Measurements from ENCODE around the gene AMOTL2.

The AMOTL2 gene

GRCh38 chr3:134325061-134325705 is 49.1 kb downstream of the AMOTL2 start:
- Histone ChIP-seq H3K27ac (ENCODE audit: low read depth, low read length) (no peak overlapping the region), H3K4me1 (ENCODE audit: control insufficient read depth, insufficient read depth, low read length) (peaks cover 45% of the 10 kb centered on the region), H3K36me3 (ENCODE audit: control insufficient read depth, insufficient read depth, low read length) (no peaks in the 10 kb centered on the region)

DNA sequence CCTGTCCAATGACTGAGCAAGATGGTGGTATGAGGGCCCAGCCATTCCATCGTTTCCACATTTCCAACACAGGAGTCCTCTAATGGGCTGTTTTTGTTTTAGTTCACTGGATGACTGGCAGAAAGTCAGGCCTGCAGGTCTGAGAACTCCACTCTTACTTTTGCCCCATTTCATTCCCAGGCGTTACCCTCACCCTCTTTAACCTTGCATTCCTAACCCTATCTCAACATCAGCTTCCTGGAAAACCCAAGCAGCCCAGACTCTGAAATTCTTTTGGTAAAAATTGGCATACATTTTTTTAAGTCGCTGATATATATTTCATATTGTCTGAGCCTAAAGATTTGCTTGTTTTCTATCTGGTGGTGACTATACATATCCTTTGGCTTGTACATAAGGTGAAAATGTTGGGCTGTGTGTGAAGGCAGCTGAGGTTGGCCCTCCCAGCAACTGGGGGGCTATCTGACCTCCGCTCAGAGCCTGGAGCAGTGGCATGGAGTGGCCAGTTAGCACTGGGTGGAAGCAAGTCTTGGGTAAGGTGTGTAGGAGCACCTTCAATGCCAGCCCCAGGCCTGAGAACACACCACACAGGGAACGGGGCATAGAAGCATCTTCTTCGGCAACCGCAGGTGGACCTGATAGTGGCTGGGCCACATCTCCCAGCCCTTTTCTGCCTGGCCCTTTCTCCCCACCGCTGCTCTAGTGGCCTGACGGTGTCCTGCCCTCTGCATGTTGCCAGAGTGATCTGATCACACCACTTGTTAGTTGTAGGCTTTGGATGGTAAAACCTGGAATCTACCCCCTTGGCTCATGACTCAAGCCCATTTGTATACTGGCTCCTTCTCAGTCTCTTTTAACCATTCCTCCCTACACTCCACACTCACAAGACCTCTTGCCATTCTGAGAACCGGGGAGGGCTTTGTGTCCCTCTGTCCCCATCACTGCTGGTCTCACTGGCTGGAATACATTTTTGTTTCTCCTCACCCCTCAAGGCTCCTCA is 50.0 kb downstream of the AMOTL2 start:
- Histone ChIP-seq H3K36me3 (ENCODE audit: control insufficient read depth, insufficient read depth, low read length) (no peaks in the 10 kb centered on the region), H3K27me3 (ENCODE audit: control insufficient read depth, insufficient read depth, low read length) (no peaks in the 10 kb centered on the region), H3K4me1 (ENCODE audit: control insufficient read depth, insufficient read depth, low read length) (peaks cover 37% of the 10 kb centered on the region), H3K4me3 (ENCODE audit: low read depth, low read length) (no peak overlapping the region), H3K9me3 (ENCODE audit: control insufficient read depth, insufficient read depth, low read depth, low read length) (no peaks in the 10 kb centered on the region), H3K9ac (ENCODE audit: low read length) (no peak overlapping the region), H3K27ac (ENCODE audit: low read depth, low read length) (no peak overlapping the region)

More at GRCh38 chr3:134325061-134325705, 49.1 kb downstream of the AMOTL2 start:
- H3K27me3 ChIP-seq (ENCODE audit: control insufficient read depth, insufficient read depth, low read length): no peaks in the 10 kb centered on the region
- no peaks in the 10 kb centered on the region for H3K9me3 ChIP-seq (ENCODE audit: control insufficient read depth, insufficient read depth, low read depth, low read length)
- no peak overlapping the region for H3K9ac ChIP-seq (ENCODE audit: low read length)
- no peak overlapping the region for H3K4me3 ChIP-seq (ENCODE audit: low read depth, low read length)

GRCh38 chr3:134322286-134322685 is 52.0 kb downstream of the AMOTL2 start:
- no peak overlapping the region for H3K9ac ChIP-seq (ENCODE audit: low read length)
- no peaks in the 10 kb centered on the region for H3K27me3 ChIP-seq (ENCODE audit: control insufficient read depth, insufficient read depth, low read length)
- H3K4me1 ChIP-seq (ENCODE audit: control insufficient read depth, insufficient read depth, low read length): peaks cover 21% of the 10 kb centered on the region
- no peak overlapping the region for H3K4me3 ChIP-seq (ENCODE audit: low read depth, low read length)
- H3K9me3 ChIP-seq (ENCODE audit: control insufficient read depth, insufficient read depth, low read depth, low read length): no peaks in the 10 kb centered on the region
- no peak overlapping the region for H3K27ac ChIP-seq (ENCODE audit: low read depth, low read length)
- H3K36me3 ChIP-seq (ENCODE audit: control insufficient read depth, insufficient read depth, low read length): no peaks in the 10 kb centered on the region

GRCh38 chr3:134320749-134321148 is 53.5 kb downstream of the AMOTL2 start:
- no peaks in the 10 kb centered on the region for H3K27me3 ChIP-seq (ENCODE audit: control insufficient read depth, insufficient read depth, low read length)
- no peaks in the 10 kb centered on the region for H3K36me3 ChIP-seq (ENCODE audit: control insufficient read depth, insufficient read depth, low read length)
- no peak overlapping the region for H3K27ac ChIP-seq (ENCODE audit: low read depth, low read length)
- no peak overlapping the region for H3K9ac ChIP-seq (ENCODE audit: low read length)
- H3K9me3 ChIP-seq (ENCODE audit: control insufficient read depth, insufficient read depth, low read depth, low read length): no peaks in the 10 kb centered on the region
- H3K4me3 ChIP-seq (ENCODE audit: low read depth, low read length): no peak overlapping the region
- peaks cover 5% of the 10 kb centered on the region; the same call in 1 of the 2 replicates for H3K4me1 ChIP-seq (ENCODE audit: control insufficient read depth, insufficient read depth, low read length)

DNA sequence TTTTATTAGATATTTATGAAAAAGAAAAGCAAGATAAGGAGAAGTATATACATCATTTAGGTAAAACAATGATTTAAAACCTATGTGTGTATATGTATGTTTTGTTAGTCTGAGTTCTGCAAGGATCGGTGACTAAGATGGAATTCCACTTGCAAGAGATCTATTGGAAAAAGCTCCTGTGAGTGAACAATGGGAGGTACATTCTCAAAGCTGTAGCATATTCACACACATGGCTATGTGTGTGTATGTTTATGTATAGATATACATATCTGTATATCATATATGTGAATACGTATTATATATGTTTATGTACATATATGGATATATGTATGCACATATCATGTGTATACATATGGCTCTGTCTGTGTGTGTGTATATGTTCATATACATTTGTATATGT is 54.3 kb downstream of the AMOTL2 start:
- no peak overlapping the region for H3K4me3 ChIP-seq (ENCODE audit: low read depth, low read length)
- no peak overlapping the region for H3K27ac ChIP-seq (ENCODE audit: low read depth, low read length)
- H3K27me3 ChIP-seq (ENCODE audit: control insufficient read depth, insufficient read depth, low read length): peaks cover under 1% of the 10 kb centered on the region; the same call in 1 of the 2 replicates
- no peaks in the 10 kb centered on the region for H3K36me3 ChIP-seq (ENCODE audit: control insufficient read depth, insufficient read depth, low read length)
- H3K9me3 ChIP-seq (ENCODE audit: control insufficient read depth, insufficient read depth, low read depth, low read length): no peaks in the 10 kb centered on the region
- H3K4me1 ChIP-seq (ENCODE audit: control insufficient read depth, insufficient read depth, low read length): peaks cover 8% of the 10 kb centered on the region
- H3K9ac ChIP-seq (ENCODE audit: low read length): no peak overlapping the region

DNA sequence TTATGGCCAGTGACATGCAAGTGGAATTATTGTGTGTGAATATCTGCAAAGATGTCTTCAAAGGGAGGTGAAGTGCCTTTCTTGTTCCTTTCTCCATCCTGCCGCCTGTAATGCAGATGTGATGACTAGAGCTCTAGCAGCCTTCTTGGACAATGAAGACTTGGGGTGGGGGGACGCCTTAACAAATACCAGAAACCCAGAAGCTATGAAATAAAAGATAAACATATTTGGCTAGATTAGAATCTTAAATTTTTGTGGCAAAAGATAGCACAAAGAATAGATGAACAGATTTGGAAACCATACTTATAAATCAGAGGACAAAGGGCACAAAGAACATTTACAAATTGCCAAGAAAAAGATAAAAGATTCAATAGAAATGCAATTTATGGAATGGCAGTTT is 56.1 kb downstream of the AMOTL2 start:
- peaks cover 23% of the 10 kb centered on the region for H3K4me1 ChIP-seq (ENCODE audit: control insufficient read depth, insufficient read depth, low read length)

DNA sequence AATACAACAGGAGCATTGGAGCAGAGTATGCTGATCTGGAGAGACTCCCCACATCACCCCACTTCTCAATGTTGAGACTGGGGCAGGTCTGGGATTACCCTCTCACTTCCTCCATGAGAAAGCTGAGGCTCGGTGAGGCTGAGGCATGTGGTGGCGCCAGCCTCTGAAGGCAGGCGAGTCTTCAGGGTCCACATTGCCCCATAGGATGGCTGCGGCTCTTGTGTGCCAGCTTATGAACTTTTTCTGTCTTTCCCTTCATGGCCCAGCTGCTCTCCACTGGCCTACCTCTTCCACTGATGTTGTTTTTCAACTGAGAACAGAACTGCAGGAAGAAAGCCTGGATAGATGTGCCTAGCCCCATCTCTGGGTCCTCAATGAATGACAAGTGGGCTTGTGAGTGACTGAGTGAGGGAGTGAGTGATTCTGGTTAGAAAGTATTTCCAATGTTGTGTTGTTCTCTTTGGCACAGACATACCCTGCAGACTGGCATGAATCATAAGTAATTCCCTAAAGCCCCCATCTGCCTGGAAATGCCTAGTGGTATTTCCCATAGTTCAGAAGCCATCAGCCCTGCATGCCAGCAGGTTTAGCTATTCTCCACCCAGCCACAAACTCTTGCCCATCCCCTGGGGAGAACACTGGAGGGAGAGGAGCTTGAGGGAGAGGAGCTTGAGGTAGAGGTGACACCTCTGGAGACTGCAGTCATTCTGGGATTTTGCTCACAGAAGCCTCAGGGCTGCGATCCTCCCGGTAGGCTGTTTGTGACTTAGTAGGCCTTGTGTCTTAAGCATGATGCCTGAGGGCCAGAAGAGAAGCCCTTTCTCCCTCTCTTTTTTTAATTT is 56.9 kb downstream of the AMOTL2 start:
- H3K9me3 ChIP-seq (ENCODE audit: control insufficient read depth, insufficient read depth, low read depth, low read length): no peaks in the 10 kb centered on the region
- no peak overlapping the region for H3K27ac ChIP-seq (ENCODE audit: low read depth, low read length)
- no peaks in the 10 kb centered on the region for H3K36me3 ChIP-seq (ENCODE audit: control insufficient read depth, insufficient read depth, low read length)
- peaks cover 22% of the 10 kb centered on the region for H3K27me3 ChIP-seq (ENCODE audit: control insufficient read depth, insufficient read depth, low read length)
- no peak overlapping the region for H3K4me3 ChIP-seq (ENCODE audit: low read depth, low read length)
- H3K9ac ChIP-seq (ENCODE audit: low read length): no peak overlapping the region
- H3K4me1 ChIP-seq (ENCODE audit: control insufficient read depth, insufficient read depth, low read length): peaks cover 28% of the 10 kb centered on the region

More for the DNA sequence above, 56.1 kb downstream of the AMOTL2 start:
- H3K4me3 ChIP-seq (ENCODE audit: low read depth, low read length): no peak overlapping the region
- H3K9ac ChIP-seq (ENCODE audit: low read length): no peak overlapping the region
- no peaks in the 10 kb centered on the region for H3K36me3 ChIP-seq (ENCODE audit: control insufficient read depth, insufficient read depth, low read length)
- no peak overlapping the region for H3K27ac ChIP-seq (ENCODE audit: low read depth, low read length)
- peaks cover 17% of the 10 kb centered on the region for H3K27me3 ChIP-seq (ENCODE audit: control insufficient read depth, insufficient read depth, low read length)
- no peaks in the 10 kb centered on the region for H3K9me3 ChIP-seq (ENCODE audit: control insufficient read depth, insufficient read depth, low read depth, low read length)

- no peaks in the 10 kb centered on the region for H3K36me3 ChIP-seq (ENCODE audit: control insufficient read depth, insufficient read depth, low read length)
- H3K9me3 ChIP-seq (ENCODE audit: control insufficient read depth, insufficient read depth, low read depth, low read length): no peaks in the 10 kb centered on the region
- peaks cover 24% of the 10 kb centered on the region for H3K27me3 ChIP-seq (ENCODE audit: control insufficient read depth, insufficient read depth, low read length)
- no peak overlapping the region for H3K4me3 ChIP-seq (ENCODE audit: low read depth, low read length)
- H3K27ac ChIP-seq (ENCODE audit: low read depth, low read length): no peak overlapping the region; the same call in 1 of the 2 replicates
- peaks cover 35% of the 10 kb centered on the region for H3K4me1 ChIP-seq (ENCODE audit: control insufficient read depth, insufficient read depth, low read length)
- H3K9ac ChIP-seq (ENCODE audit: low read length): no peak overlapping the region
These were observed 58.8 kb downstream of the AMOTL2 start for GRCh38 chr3:134315286-134316106.

- Histone ChIP-seq H3K27me3 (ENCODE audit: control insufficient read depth, insufficient read depth, low read length) (peaks cover 24% of the 10 kb centered on the region), H3K4me1 (ENCODE audit: control insufficient read depth, insufficient read depth, low read length) (peaks cover 42% of the 10 kb centered on the region), H3K4me3 (ENCODE audit: low read depth, low read length) (no peak overlapping the region), H3K36me3 (ENCODE audit: control insufficient read depth, insufficient read depth, low read length) (no peaks in the 10 kb centered on the region), H3K9me3 (ENCODE audit: control insufficient read depth, insufficient read depth, low read depth, low read length) (no peaks in the 10 kb centered on the region), H3K9ac (ENCODE audit: low read length) (peak overlapping the region; percentile 87), H3K27ac (ENCODE audit: low read depth, low read length) (no peak overlapping the region; the same call in 1 of the 2 replicates)
These were observed 59.5 kb downstream of the AMOTL2 start for GRCh38 chr3:134314588-134315285.
